Esophagus squamous epithelium (tissue), 4 donors: ENCODE measurements around the gene SLC26A2.

Experiments
- CTCF ChIP-seq, 6 experiments: fragments of 450-650 bp in 4 of 6; fragments of 200-600 bp in 2 of 6; sonication (generic) in 2 of 6; IDR thresholded peaks; one replicate each; pipeline ENCODE4 v1.5.1; 2016 to 2019; ENCODE audit warnings: antibody characterized with exemption in 6 of 6, mild to moderate bottlenecking in 4 of 6, moderate library complexity in 4 of 6
- POLR2A ChIP-seq, 4 donors: fragments of 450-650 bp; IDR thresholded peaks; one replicate each; pipeline ENCODE4 v1.6.1; 2017; ENCODE audit warnings: antibody characterized with exemption in 4 of 4, mild to moderate bottlenecking in 4 of 4, moderate library complexity in 3 of 4

- no peak for TF ChIP-seq CTCF (IDR thresholded peaks at IDR 0.05)
- TF ChIP-seq POLR2A (IDR thresholded peaks at IDR 0.05) = no peak
Observed at GRCh38 chr5:149935431-149935901, 25.1 kb upstream of the SLC26A2 start.
